PC-3 (cell line): ENCODE data around the gene ELOVL3.

Experiments used
- EZH2 ChIP-seq: fragments of 300-600 bp; sonication (generic); IDR thresholded peaks from one replicate; pipeline ENCODE4 v1.6.1; 2017; ENCODE audit warnings: antibody characterized with exemption, mild to moderate bottlenecking, low read length; ENCODE audit not compliant: unreplicated experiment
- EZH2phosphoT487 ChIP-seq: fragments of 300-600 bp; sonication (generic); IDR thresholded peaks from 2 replicates; pipeline ENCODE4 v1.6.1; 2018; ENCODE audit warnings: mild to moderate bottlenecking, antibody characterized with exemption, low read length, borderline replicate concordance
- TF ChIP-seq, protein P1 (sequence below): fragments of 300-600 bp; sonication (generic); conservative IDR thresholded peaks from 2 replicates; pipeline ENCODE4 v1.5.1; 2017; ENCODE audit warnings: antibody characterized with exemption, low read depth, mild to moderate bottlenecking, low read length

DNA sequence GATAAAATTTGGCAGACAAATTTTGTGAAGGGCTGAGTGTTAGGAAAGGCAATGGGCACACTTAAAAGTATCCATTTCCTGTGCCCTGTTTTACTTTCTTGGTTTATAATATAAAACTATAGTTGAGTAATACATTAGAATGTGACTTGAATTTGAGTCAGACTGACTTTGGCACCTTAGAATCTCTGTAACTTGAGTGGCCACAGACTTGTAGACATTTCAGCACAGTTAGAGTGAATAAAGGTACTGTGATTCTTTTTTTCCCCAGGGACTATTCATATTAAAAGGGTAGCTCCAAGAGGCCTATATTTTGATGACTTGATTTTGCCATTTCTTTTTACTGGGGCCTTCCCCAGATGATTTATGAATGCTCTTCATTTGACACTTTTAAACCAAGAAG is 41.6 kb downstream of the ELOVL3 start:
- TF ChIP-seq, protein P1, sequence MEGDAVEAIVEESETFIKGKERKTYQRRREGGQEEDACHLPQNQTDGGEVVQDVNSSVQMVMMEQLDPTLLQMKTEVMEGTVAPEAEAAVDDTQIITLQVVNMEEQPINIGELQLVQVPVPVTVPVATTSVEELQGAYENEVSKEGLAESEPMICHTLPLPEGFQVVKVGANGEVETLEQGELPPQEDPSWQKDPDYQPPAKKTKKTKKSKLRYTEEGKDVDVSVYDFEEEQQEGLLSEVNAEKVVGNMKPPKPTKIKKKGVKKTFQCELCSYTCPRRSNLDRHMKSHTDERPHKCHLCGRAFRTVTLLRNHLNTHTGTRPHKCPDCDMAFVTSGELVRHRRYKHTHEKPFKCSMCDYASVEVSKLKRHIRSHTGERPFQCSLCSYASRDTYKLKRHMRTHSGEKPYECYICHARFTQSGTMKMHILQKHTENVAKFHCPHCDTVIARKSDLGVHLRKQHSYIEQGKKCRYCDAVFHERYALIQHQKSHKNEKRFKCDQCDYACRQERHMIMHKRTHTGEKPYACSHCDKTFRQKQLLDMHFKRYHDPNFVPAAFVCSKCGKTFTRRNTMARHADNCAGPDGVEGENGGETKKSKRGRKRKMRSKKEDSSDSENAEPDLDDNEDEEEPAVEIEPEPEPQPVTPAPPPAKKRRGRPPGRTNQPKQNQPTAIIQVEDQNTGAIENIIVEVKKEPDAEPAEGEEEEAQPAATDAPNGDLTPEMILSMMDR, result no peak
- TF ChIP-seq EZH2phosphoT487, result no peak
- no peak for TF ChIP-seq EZH2
